Parathyroid adenoma (tissue), 2 donors: ENCODE results near the gene CRTC2.
"Not testable (repeated sequence)": the region's sequence is repeated elsewhere in the genome, so short reads cannot be mapped to it uniquely, and the experiment has no call there.

Experiments
- H2AFZ ChIP-seq: fragments of 300-600 bp; sonication (generic); one replicate; pipeline ENCODE4 v1.7.0; 2017; ENCODE audit warnings: antibody characterized with exemption, mild to moderate bottlenecking
- H3K27ac ChIP-seq: fragments of 300-600 bp; sonication (generic); one replicate; pipeline ENCODE4 v1.7.0; 2017
- H3K27me3 ChIP-seq: fragments of 300-600 bp; sonication (generic); one replicate; pipeline ENCODE4 v1.7.0; 2017; ENCODE audit warnings: low read length; ENCODE audit not compliant: control insufficient read depth, insufficient read depth
- H3K36me3 ChIP-seq: fragments of 300-600 bp; sonication (generic); one replicate; pipeline ENCODE4 v1.7.0; 2017; ENCODE audit warnings: low read length; ENCODE audit not compliant: control insufficient read depth, insufficient read depth
- H3K4me1 ChIP-seq: fragments of 300-600 bp; sonication (generic); one replicate; pipeline ENCODE4 v1.7.0; 2017; ENCODE audit warnings: control low read depth
- H3K4me2 ChIP-seq: fragments of 300-600 bp; sonication (generic); one replicate; pipeline ENCODE4 v1.7.0; 2017; ENCODE audit warnings: low read length
- H3K4me3 ChIP-seq: fragments of 300-600 bp; sonication (generic); one replicate; pipeline ENCODE4 v1.7.0; 2017; ENCODE audit warnings: low read depth, low read length
- H3K79me2 ChIP-seq: fragments of 300-600 bp; sonication (generic); one replicate; pipeline ENCODE4 v1.7.0; 2017; ENCODE audit warnings: control low read depth
- H3K9ac ChIP-seq: fragments of 300-600 bp; sonication (generic); one replicate; pipeline ENCODE4 v1.7.0; 2017; ENCODE audit warnings: mild to moderate bottlenecking
- H3K9me3 ChIP-seq: fragments of 300-600 bp; sonication (generic); one replicate; pipeline ENCODE4 v1.7.0; 2017; ENCODE audit warnings: low read length; ENCODE audit not compliant: control insufficient read depth
- CTCF ChIP-seq: fragments of 300-600 bp; sonication (generic); IDR thresholded peaks from one replicate; pipeline ENCODE4 v1.7.0; 2017; ENCODE audit warnings: antibody characterized with exemption, mild to moderate bottlenecking
- donor health status: primary hyperparathyroidism.

The CRTC2 gene

GRCh38 chr1:153958111-153958960 is at the start of gene CRTC2:
TSS of gene CRTC2 (minus strand) at chr1:153958612. CDS start at chr1:153958497, 115 bp downstream.
- Histone ChIP-seq H3K4me1 (peaks cover 11% of the 10 kb centered on the region), H3K27me3 (no peaks in the 10 kb centered on the region), H3K79me2 (peaks cover 23% of the 10 kb centered on the region), H3K4me3 (peak within 1 kb of the TSS; percentile 92), H3K36me3 (no peaks in the 10 kb centered on the region), H3K9ac (peak within 1 kb of the TSS; percentile 38), H3K9me3 (no peaks in the 10 kb centered on the region), H2AFZ (peak within 1 kb of the TSS; percentile 78), H3K27ac (peak within 1 kb of the TSS; percentile 85), H3K4me2 (peak within 1 kb of the TSS; percentile 80)
- TF ChIP-seq CTCF: no peak

- no peak overlapping the region for H2AFZ ChIP-seq
- no peaks in the 10 kb centered on the region for H3K27me3 ChIP-seq
- no peaks in the 10 kb centered on the region for H3K79me2 ChIP-seq
- no peaks in the 10 kb centered on the region for H3K9me3 ChIP-seq
- no peak overlapping the region for H3K27ac ChIP-seq
- no peak overlapping the region for H3K4me2 ChIP-seq
- H3K36me3 ChIP-seq: no peaks in the 10 kb centered on the region
- TF ChIP-seq CTCF: no peak
- no peak overlapping the region for H3K4me3 ChIP-seq
- H3K9ac ChIP-seq: no peak overlapping the region
- H3K4me1 ChIP-seq: no peaks in the 10 kb centered on the region
These were observed 47.7 kb upstream of the CRTC2 start for GRCh38 chr1:154006136-154006535.

DNA sequence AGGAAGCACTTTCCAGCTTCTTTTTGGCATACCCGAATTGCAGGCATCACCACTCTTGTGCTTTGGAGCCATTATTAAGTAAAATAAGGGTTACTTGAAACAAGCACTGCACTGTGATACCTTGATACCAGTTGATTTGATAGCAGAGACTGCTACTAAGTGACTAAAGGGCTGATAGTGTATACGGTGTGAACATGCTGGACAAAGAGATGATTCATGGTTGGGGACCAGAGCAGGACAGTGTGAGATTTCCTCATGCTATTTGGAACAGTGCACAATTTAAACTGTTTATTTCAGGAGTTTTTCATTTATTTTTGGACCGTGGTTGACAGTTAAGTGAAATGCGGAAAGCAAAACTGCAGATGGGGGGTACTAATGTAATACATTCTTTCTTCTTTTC is 42.0 kb upstream of the CRTC2 start:
- no peaks in the 10 kb centered on the region for H3K4me1 ChIP-seq
- H3K9ac ChIP-seq: no peak overlapping the region
- no peak for TF ChIP-seq CTCF
- no peaks in the 10 kb centered on the region for H3K9me3 ChIP-seq
- no peak overlapping the region for H3K4me3 ChIP-seq
- H3K79me2 ChIP-seq: no peaks in the 10 kb centered on the region
- no peaks in the 10 kb centered on the region for H3K36me3 ChIP-seq
- H2AFZ ChIP-seq: no peak overlapping the region
- no peak overlapping the region for H3K4me2 ChIP-seq
- H3K27ac ChIP-seq: no peak overlapping the region
- H3K27me3 ChIP-seq: no peaks in the 10 kb centered on the region

- not testable (repeated sequence) for H3K4me1 ChIP-seq, H2AFZ ChIP-seq, H3K9ac ChIP-seq, H3K4me3 ChIP-seq, H3K36me3 ChIP-seq, H3K9me3 ChIP-seq, H3K27ac ChIP-seq, H3K4me2 ChIP-seq, H3K27me3 ChIP-seq, H3K79me2 ChIP-seq
These were observed 38.5 kb upstream of the CRTC2 start for GRCh38 chr1:153996882-153997281.

- H3K27me3 ChIP-seq: no peaks in the 10 kb centered on the region
- H3K27ac ChIP-seq: no peak overlapping the region
- no peaks in the 10 kb centered on the region for H3K4me1 ChIP-seq
- H3K36me3 ChIP-seq: peaks cover 2% of the 10 kb centered on the region
- no peak for TF ChIP-seq CTCF
- no peaks in the 10 kb centered on the region for H3K9me3 ChIP-seq
- H3K4me3 ChIP-seq: no peak overlapping the region
- H3K9ac ChIP-seq: no peak overlapping the region
- H2AFZ ChIP-seq: no peak overlapping the region
- H3K79me2 ChIP-seq: peaks cover 3% of the 10 kb centered on the region
- H3K4me2 ChIP-seq: no peak overlapping the region
These were observed 37.2 kb upstream of the CRTC2 start for GRCh38 chr1:153995640-153996039.
